ENCODE data around the gene DESI2.

The DESI2 gene

GRCh38 chr1:244652623-244653438, at the start of gene DESI2:
Gene DESI2 (plus strand): TSS chr1:244653126. CDS start chr1:244653314, 188 bp downstream.
- TF ChIP-seq ZFX (IDR thresholded peaks at IDR 0.05) (peak; percentile 71), CTCF (conservative IDR thresholded peaks at IDR 0.05) (peak; percentile 83)

DNA sequence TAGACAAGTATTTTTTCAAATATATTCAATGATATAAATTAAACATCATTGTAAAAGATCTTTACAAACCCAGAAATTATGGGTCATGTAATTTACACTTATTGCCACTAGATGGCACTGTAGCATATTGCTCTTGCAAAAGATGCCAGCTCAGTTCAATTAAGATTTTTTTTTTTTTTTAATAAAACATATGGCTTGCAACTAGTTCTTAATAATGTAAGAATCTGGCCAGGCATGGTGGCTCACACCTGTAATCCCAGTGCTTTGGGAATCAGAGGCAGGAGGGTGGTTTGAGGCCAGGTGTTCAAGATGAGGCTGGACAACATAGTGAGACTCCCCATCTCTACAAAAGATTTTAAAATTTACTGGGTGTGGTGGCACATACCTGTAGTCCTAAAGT, 49.4 kb upstream of the DESI2 start:
- TF ChIP-seq CTCF (conservative IDR thresholded peaks at IDR 0.05): peak; percentile 86
- TF ChIP-seq ZFX (IDR thresholded peaks at IDR 0.05): no peak
- H3K27ac ChIP-seq: no peak overlapping the region

More at GRCh38 chr1:244652623-244653438, at the start of gene DESI2:
- H3K27ac ChIP-seq: peak within 1 kb of the TSS; percentile 83

DNA sequence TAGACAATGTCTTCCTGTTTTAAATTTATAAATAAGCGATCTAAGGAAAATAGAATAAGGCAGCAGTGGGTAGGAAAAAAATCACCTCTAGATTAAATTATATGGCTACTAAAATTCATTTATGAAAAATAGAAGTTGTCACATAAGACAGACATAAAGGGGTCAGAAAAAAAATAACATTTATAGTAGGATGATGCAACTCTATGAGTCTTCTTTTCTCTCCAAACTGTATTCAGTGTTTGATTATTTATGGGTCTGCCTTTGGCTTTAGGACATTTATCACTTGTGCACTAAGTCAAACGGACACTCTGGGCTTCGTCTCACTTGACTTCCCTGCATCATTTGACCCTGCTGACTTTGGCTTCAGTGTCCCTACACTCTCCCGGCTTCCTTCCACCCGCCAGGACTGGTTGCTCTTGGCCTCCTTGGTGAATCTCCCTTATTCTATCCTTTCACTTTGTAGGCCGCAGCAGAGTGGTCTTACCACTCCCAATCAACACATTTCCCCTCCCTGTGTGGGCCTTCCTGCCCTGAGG, 47.0 kb upstream of the DESI2 start:
- TF ChIP-seq ZFX (IDR thresholded peaks at IDR 0.05) (no peak), CTCF (conservative IDR thresholded peaks at IDR 0.05) (no peak)

GRCh38 chr1:244614113-244614836, 38.7 kb upstream of the DESI2 start:
- H3K27ac ChIP-seq: no peak overlapping the region
- no peak for TF ChIP-seq CTCF (conservative IDR thresholded peaks at IDR 0.05)
- no peak for TF ChIP-seq ZFX (IDR thresholded peaks at IDR 0.05)

More for the DNA sequence above, 47.0 kb upstream of the DESI2 start:
- H3K27ac ChIP-seq: no peak overlapping the region

DNA sequence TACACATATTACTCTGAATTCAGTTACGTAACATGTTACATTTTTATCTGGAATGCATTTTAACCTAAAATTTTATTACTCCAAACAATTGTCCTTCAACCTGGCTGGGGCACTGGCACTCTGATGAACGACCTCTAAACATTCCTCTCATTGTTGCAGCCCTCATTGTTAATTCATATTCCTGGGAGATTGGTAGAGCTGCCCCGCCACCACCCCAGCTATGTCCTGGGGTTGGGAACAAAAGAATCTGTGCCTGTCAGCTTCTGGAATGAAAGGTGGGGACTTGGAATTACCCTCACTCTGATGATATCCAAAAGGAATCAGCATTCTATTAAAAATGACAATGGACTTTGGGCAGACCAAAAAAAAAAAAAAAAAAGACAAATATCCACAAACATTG, 38.0 kb upstream of the DESI2 start:
- TF ChIP-seq CTCF (conservative IDR thresholded peaks at IDR 0.05) (no peak), ZFX (IDR thresholded peaks at IDR 0.05) (no peak)

GRCh38 chr1:244615301-244615700, 37.6 kb upstream of the DESI2 start:
- no peak overlapping the region for H3K27ac ChIP-seq
- no peak for TF ChIP-seq CTCF (conservative IDR thresholded peaks at IDR 0.05)
- TF ChIP-seq ZFX (IDR thresholded peaks at IDR 0.05): no peak

More for the DNA sequence above, 38.0 kb upstream of the DESI2 start:
- no peak overlapping the region for H3K27ac ChIP-seq

DNA sequence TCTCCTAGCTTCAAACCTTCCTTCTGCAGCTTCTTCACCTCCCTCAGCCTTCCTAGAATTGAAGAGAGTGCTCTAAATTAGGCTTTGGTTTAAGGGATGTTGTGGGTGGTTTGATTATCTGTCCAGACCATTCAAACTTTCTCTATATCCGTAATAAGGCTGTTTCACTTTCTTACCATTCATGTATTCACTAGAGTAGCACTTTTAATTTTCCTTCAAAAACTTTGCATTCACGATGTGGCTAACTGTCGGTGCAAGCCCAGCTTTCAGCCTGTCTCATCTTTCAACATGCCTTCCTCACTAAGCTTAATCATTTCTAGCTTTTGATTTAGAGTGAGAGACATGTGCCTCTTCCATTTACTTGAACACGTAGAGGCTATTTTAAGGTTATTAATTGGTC, 26.2 kb upstream of the DESI2 start:
- TF ChIP-seq ZFX (IDR thresholded peaks at IDR 0.05) (no peak), CTCF (conservative IDR thresholded peaks at IDR 0.05) (no peak)
- no peak overlapping the region for H3K27ac ChIP-seq
